H1 (cell line): Measurements from ENCODE around the gene NDUFA6.
"Not testable (repeated sequence)": the region's sequence is repeated elsewhere in the genome, so short reads cannot be mapped to it uniquely, and the experiment has no call there.

Experiments
- CEBPB ChIP-seq: IDR thresholded peaks from 2 replicates; pipeline ENCODE4 v1.6.1; 2012; ENCODE audit warnings: low read depth, low read length
- EP300 ChIP-seq, 2 experiments: IDR thresholded peaks; 1 replicate in 1 of 2; 2 replicates in 1 of 2; pipeline ENCODE4 v1.6.1; 2011 to 2012; ENCODE audit warnings: low read depth in 2 of 2, low read length in 2 of 2, mild to moderate bottlenecking in 2 of 2, borderline replicate concordance in 1 of 2, inconsistent platforms in 1 of 2, moderate library complexity in 1 of 2
- FOSL1 ChIP-seq: IDR thresholded peaks from 2 replicates; pipeline ENCODE4 v1.6.1; 2011; ENCODE audit warnings: mild to moderate bottlenecking, low read depth, low read length, moderate library complexity; ENCODE audit not compliant: insufficient read depth
- GABPA ChIP-seq: IDR thresholded peaks from 2 replicates; pipeline ENCODE4 v1.6.1; 2011; ENCODE audit warnings: mild to moderate bottlenecking, low read length, moderate library complexity, borderline replicate concordance; ENCODE audit not compliant: insufficient read depth
- HDAC6 ChIP-seq: IDR thresholded peaks from one replicate; pipeline ENCODE4 v1.7.1; 2012; ENCODE audit warnings: low read depth, mild to moderate bottlenecking, inconsistent platforms, low read length, moderate library complexity
- KDM1A ChIP-seq: fragments of 200-600, 300-600 bp; sonication (generic); IDR thresholded peaks from 2 replicates; pipeline ENCODE4 v1.7.1; 2016; ENCODE audit warnings: mild to moderate bottlenecking, low read length, borderline replicate concordance
- MAX ChIP-seq: IDR thresholded peaks from 2 replicates; pipeline ENCODE4 v1.6.1; 2012; ENCODE audit warnings: inconsistent platforms
- POLR2A ChIP-seq, 2 experiments: IDR thresholded peaks; 1 replicate in 1 of 2; 2 replicates in 1 of 2; pipeline ENCODE4 v1.6.1; 2011; ENCODE audit warnings: low read depth in 2 of 2, low read length in 2 of 2, mild to moderate bottlenecking in 2 of 2; ENCODE audit errors: control extremely low read depth in 1 of 2
- POLR2AphosphoS5 ChIP-seq: IDR thresholded peaks from 2 replicates; pipeline ENCODE4 v1.6.1; 2011; ENCODE audit warnings: low read depth, low read length
- POU5F1 ChIP-seq: IDR thresholded peaks from 2 replicates; pipeline ENCODE4 v1.6.1; 2011; ENCODE audit warnings: low read depth, mild to moderate bottlenecking, low read length, moderate library complexity
- RAD21 ChIP-seq, 2 experiments: IDR thresholded peaks in 1 of 2; conservative IDR thresholded peaks in 1 of 2; 2 replicates each; pipeline ENCODE4 v1.6.1; 2011; ENCODE audit warnings: low read depth in 2 of 2, low read length in 2 of 2, improper control_type of control experiment in 1 of 2, inconsistent platforms in 1 of 2, mild to moderate bottlenecking in 1 of 2, moderate library complexity in 1 of 2
- RNF2 ChIP-seq: fragments of 200-900, 300-1000 bp; sonication (generic); IDR thresholded peaks from 2 replicates; pipeline ENCODE4 v1.7.1; 2016; ENCODE audit warnings: borderline replicate concordance, low read depth, mild to moderate bottlenecking, antibody characterized with exemption, low read length; ENCODE audit not compliant: poor library complexity, severe bottlenecking; ENCODE audit errors: missing control alignments
- SIN3A ChIP-seq, 2 experiments: IDR thresholded peaks in 1 of 2; conservative IDR thresholded peaks in 1 of 2; 2 replicates each; pipeline ENCODE4 v1.6.1; 2011 to 2012; ENCODE audit warnings: low read length in 2 of 2, improper control_type of control experiment in 1 of 2, low read depth in 1 of 2, mild to moderate bottlenecking in 1 of 2
- TF ChIP-seq, protein P1 (sequence below), 3 experiments: IDR thresholded peaks; 1 replicate in 2 of 3; 2 replicates in 1 of 3; pipeline versions ENCODE4 v1.5.1 to v1.6.1; 2011; ENCODE audit warnings: low read length in 3 of 3, mild to moderate bottlenecking in 3 of 3, inconsistent platforms in 2 of 3, low read depth in 1 of 3, moderate library complexity in 1 of 3; ENCODE audit not compliant: insufficient read depth in 1 of 3; ENCODE audit errors: control extremely low read depth in 1 of 3

DNA sequence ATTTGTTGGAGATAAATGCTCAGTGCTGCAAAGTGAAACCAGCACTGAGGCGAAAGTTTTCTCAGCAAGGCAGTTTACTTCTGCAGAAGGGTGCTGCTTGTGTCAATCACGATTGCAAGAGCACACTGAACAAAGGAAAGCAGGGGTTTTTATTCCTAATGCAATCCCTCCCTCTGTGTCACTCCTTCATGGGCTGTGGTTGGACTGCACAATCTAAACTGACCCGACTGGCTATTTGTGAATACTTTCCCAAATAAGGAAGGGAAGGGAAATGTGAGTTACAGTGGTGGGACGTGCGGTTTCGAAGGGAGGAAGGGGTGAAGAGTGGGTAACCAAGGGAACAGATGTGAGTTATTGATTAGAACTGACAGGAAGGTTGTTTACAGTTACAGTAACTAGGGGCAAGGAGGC is 24.9 kb upstream of the NDUFA6 start:
- not testable (repeated sequence) for TF ChIP-seq MAX; POLR2A (IDR thresholded peaks at IDR 0.05; ENCODE audit: control extremely low read depth in 1 of 2, low read depth in 2 of 2, low read length in 2 of 2); RAD21 (IDR thresholded peaks at IDR 0.05 in 1 of 2, conservative IDR thresholded peaks at IDR 0.05 in 1 of 2; ENCODE audit: low read depth in 2 of 2, low read length in 2 of 2); HDAC6; EP300 (IDR thresholded peaks at IDR 0.05; ENCODE audit: borderline replicate concordance in 1 of 2, low read depth in 2 of 2, low read length in 2 of 2); POU5F1; RNF2; KDM1A; POLR2AphosphoS5; SIN3A (conservative IDR thresholded peaks at IDR 0.05 in 1 of 2, IDR thresholded peaks at IDR 0.05 in 1 of 2; ENCODE audit: low read depth in 1 of 2, low read length in 2 of 2); GABPA; CEBPB; FOSL1
- TF ChIP-seq, protein P1, sequence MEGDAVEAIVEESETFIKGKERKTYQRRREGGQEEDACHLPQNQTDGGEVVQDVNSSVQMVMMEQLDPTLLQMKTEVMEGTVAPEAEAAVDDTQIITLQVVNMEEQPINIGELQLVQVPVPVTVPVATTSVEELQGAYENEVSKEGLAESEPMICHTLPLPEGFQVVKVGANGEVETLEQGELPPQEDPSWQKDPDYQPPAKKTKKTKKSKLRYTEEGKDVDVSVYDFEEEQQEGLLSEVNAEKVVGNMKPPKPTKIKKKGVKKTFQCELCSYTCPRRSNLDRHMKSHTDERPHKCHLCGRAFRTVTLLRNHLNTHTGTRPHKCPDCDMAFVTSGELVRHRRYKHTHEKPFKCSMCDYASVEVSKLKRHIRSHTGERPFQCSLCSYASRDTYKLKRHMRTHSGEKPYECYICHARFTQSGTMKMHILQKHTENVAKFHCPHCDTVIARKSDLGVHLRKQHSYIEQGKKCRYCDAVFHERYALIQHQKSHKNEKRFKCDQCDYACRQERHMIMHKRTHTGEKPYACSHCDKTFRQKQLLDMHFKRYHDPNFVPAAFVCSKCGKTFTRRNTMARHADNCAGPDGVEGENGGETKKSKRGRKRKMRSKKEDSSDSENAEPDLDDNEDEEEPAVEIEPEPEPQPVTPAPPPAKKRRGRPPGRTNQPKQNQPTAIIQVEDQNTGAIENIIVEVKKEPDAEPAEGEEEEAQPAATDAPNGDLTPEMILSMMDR (IDR thresholded peaks at IDR 0.05; ENCODE audit: control extremely low read depth in 1 of 3, insufficient read depth in 1 of 3, low read depth in 1 of 3, low read length in 3 of 3), result not testable (repeated sequence)
